HepG2 (cell line): ENCODE results near the gene RPS6KA2. TPM values are rescaled to one million over a fixed set of nuclear protein-coding genes. Genes with fewer than 3 reads are reported as not detected.

Experiments
- ELF3 ChIP-seq: IDR thresholded peaks from 2 replicates; pipeline ENCODE4 v1.6.1; 2016; ENCODE audit warnings: missing genetic modification reagents, missing compliant biosample characterization
- EP300 ChIP-seq, 3 experiments: sonication (generic) in 1 of 3; formaldehyde crosslinking in 1 of 3; IDR thresholded peaks; 2 replicates each; pipeline versions ENCODE4 v1.5.1 to v1.6.1; 2011 to 2020; ENCODE audit warnings: low read depth in 2 of 3, low read length in 2 of 3, borderline replicate concordance in 1 of 3, improper control_type of control experiment in 1 of 3, mild to moderate bottlenecking in 1 of 3, missing genetic modification reagents in 1 of 3, moderate library complexity in 1 of 3
- FOSL2 ChIP-seq: sonication (generic); formaldehyde crosslinking; IDR thresholded peaks from 2 replicates; pipeline ENCODE4 v1.4.0; 2020; ENCODE audit warnings: missing genetic modification reagents
- GPN1 ChIP-seq: sonication (generic); formaldehyde crosslinking; IDR thresholded peaks from 2 replicates; pipeline ENCODE4 v1.5.1; 2020; ENCODE audit warnings: missing genetic modification reagents, borderline replicate concordance
- HMG20A ChIP-seq: IDR thresholded peaks from 2 replicates; pipeline ENCODE4 v1.6.1; 2016; ENCODE audit warnings: borderline replicate concordance
- IKZF1 ChIP-seq: fragments of 450-650 bp; IDR thresholded peaks from 2 replicates; pipeline ENCODE4 v1.7.1; 2016
- KDM3A ChIP-seq: IDR thresholded peaks from 2 replicates; pipeline ENCODE4 v1.6.1; 2018; ENCODE audit warnings: low read depth, missing compliant biosample characterization
- MTF2 ChIP-seq: sonication (generic); formaldehyde crosslinking; IDR thresholded peaks from 2 replicates; pipeline ENCODE4 v1.5.0; 2020; ENCODE audit warnings: missing genetic modification reagents, borderline replicate concordance
- NCOA1 ChIP-seq: sonication (generic); formaldehyde crosslinking; IDR thresholded peaks from 2 replicates; pipeline ENCODE4 v1.9.0; 2021; ENCODE audit warnings: missing genetic modification reagents
- SALL2 ChIP-seq: sonication (generic); formaldehyde crosslinking; IDR thresholded peaks from 2 replicates; pipeline ENCODE4 v1.8.1; 2023; ENCODE audit warnings: mild to moderate bottlenecking, missing genetic modification reagents, inconsistent platforms
- SP5 ChIP-seq: IDR thresholded peaks from 2 replicates; pipeline ENCODE4 v1.6.1; 2016; ENCODE audit warnings: low read depth, borderline replicate concordance
- SYNCRIP ChIP-seq: fragments of 200-400 bp; formaldehyde crosslinking; IDR thresholded peaks from 2 replicates; pipeline ENCODE4 v1.6.1; 2018; ENCODE audit warnings: mild to moderate bottlenecking, low read depth, low read length; ENCODE audit not compliant: insufficient read depth
- ZMAT3 ChIP-seq: sonication (generic); formaldehyde crosslinking; conservative IDR thresholded peaks from 2 replicates; pipeline ENCODE4 v1.7.0; 2021; ENCODE audit warnings: missing genetic modification reagents
- ZNF17 ChIP-seq: sonication (generic); formaldehyde crosslinking; IDR thresholded peaks from 2 replicates; pipeline ENCODE4 v1.5.0; 2020; ENCODE audit warnings: mild to moderate bottlenecking, missing genetic modification reagents
- ZNF260 ChIP-seq: sonication (generic); formaldehyde crosslinking; IDR thresholded peaks from 2 replicates; pipeline ENCODE4 v1.4.0; 2020; ENCODE audit warnings: missing genetic modification reagents, low read depth, mild to moderate bottlenecking, borderline replicate concordance
- ZNF430 ChIP-seq: sonication (generic); formaldehyde crosslinking; IDR thresholded peaks from 2 replicates; pipeline ENCODE4 v1.9.0; 2021; ENCODE audit warnings: mild to moderate bottlenecking, missing genetic modification reagents
- ZNF614 ChIP-seq: IDR thresholded peaks from 2 replicates; pipeline ENCODE4 v1.6.1; 2018; ENCODE audit warnings: missing biosample characterization, missing genetic modification reagents, inconsistent platforms, borderline replicate concordance
- ZNF615 ChIP-seq: sonication (generic); formaldehyde crosslinking; IDR thresholded peaks from 2 replicates; pipeline ENCODE4 v1.5.0; 2020; ENCODE audit warnings: mild to moderate bottlenecking, missing genetic modification reagents, borderline replicate concordance
- ZNF816 ChIP-seq: sonication (generic); formaldehyde crosslinking; IDR thresholded peaks from 2 replicates; pipeline ENCODE4 v1.8.0; 2022; ENCODE audit warnings: missing genetic modification reagents, mild to moderate bottlenecking, borderline replicate concordance
- ZSCAN21 ChIP-seq: sonication (generic); formaldehyde crosslinking; IDR thresholded peaks from 2 replicates; pipeline ENCODE4 v1.8.0; 2022; ENCODE audit warnings: mild to moderate bottlenecking, missing genetic modification reagents, moderate library complexity, borderline replicate concordance
- ZSCAN9 ChIP-seq: IDR thresholded peaks from 2 replicates; pipeline ENCODE4 v1.6.1; 2016; ENCODE audit warnings: borderline replicate concordance
- polyA plus RNA-seq, 8 experiments: library from polyadenylated mRNA; depleted of rRNA in 3 of 8; stranded (reverse) in 7 of 8; unstranded in 1 of 8; fragments of >200 nt; fragmentation: Illumina TruSeq in 4 of 8; extraction: Trizol in 4 of 8; gene quantifications; 2 replicates each; pipeline versions ENCODE4 v1.2.1 to v1.2.3, GENCODE V29; 2011 to 2016; ENCODE audit warnings: low read depth in 4 of 8, missing spikeins in 1 of 8, mixed read lengths in 1 of 8; ENCODE audit not compliant: insufficient read depth in 1 of 8
- total RNA-seq, 5 experiments: library from RNA; depleted of rRNA; stranded (reverse); fragments of >200 nt; fragmentation: Illumina TruSeq; extraction: Trizol; gene quantifications; 2 replicates each; pipeline ENCODE4 v1.2.3, GENCODE V29; 2016; ENCODE audit warnings: low read depth in 1 of 5
- TF ChIP-seq, protein P1 (sequence below): sonication (generic); formaldehyde crosslinking; IDR thresholded peaks from 2 replicates; pipeline ENCODE4 v1.8.0; 2022; ENCODE audit warnings: missing genetic modification reagents, low read depth, mild to moderate bottlenecking, borderline replicate concordance
- TF ChIP-seq, protein P2 (sequence below): IDR thresholded peaks from 2 replicates; pipeline ENCODE4 v1.4.0; 2020; ENCODE audit warnings: mild to moderate bottlenecking, missing genetic modification reagents
- TF ChIP-seq, protein P3 (sequence below): sonication (generic); formaldehyde crosslinking; IDR thresholded peaks from 2 replicates; pipeline ENCODE4 v1.9.0; 2021; ENCODE audit warnings: missing genetic modification reagents, mild to moderate bottlenecking, borderline replicate concordance

The RPS6KA2 gene
- total and polyA plus RNA-seq, 2 of the 13 experiments (the other 11 are each of a cell fraction or from before 2014, with no cell fraction given): 0.22 to 0.38 TPM

DNA sequence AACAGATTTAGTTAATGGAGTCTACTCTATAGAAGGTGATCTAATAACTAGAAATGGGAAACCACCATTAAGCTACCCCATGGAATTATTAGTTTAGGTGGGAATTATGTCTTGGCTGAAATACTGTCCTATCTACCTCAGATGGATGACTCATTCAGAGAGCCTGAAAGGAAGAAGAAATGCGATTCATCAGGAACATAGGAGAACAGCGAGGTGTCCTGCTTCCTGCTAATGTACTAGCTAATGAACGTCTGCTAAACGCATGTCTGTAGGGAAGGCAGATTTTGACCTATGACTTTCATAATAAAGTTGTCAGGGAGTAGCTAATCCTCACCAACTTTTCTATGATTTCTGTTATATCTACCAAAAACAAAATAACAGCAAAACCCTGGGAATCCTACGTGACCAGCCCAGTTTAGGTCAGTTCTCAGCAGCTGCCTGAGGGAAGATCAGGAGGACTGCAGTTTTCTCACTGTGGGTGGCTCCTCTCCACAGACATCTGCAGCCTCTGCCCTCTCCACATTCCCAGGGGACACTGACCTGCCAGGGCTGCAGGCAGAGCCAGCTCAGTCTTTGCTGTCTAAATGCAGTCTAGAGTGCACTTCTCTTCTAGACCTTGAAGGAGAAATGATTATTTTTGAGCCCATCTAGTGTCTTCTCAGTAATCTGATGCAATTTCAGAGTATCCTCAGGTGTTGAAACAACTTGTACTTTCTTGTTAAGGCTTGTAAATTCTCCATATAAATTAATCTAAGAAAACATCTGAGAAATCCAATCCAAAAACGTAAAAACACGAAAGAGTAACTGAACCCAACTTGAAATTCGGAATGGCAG is 266.6 kb downstream of the RPS6KA2 start (continued):
- TF ChIP-seq IKZF1 (no peak), ZMAT3 (CRISPR knock-in tag) (no peak), NCOA1 (no peak), FOSL2 (CRISPR knock-in tag) (peak; percentile 68), ZNF816 (CRISPR knock-in tag) (no peak), MTF2 (CRISPR knock-in tag) (no peak), KDM3A (CRISPR knock-in tag) (peak; percentile 3; the same call in 1 of the 2 replicates), EP300 (IDR thresholded peaks at IDR 0.05; ENCODE audit: low read depth in 2 of 2, low read length in 2 of 2) (no peak), EP300 (CRISPR knock-in tag; IDR thresholded peaks at IDR 0.05; ENCODE audit: borderline replicate concordance) (no peak), HMG20A (CRISPR knock-in tag) (no peak), SALL2 (CRISPR knock-in tag) (no peak), GPN1 (no peak), ZNF615 (CRISPR knock-in tag) (no peak), ELF3 (CRISPR knock-in tag) (peak; percentile 67), SYNCRIP (no peak), SP5 (CRISPR knock-in tag) (peak; percentile 5; the same call in 1 of the 2 replicates), ZNF430 (CRISPR knock-in tag) (no peak), ZSCAN9 (no peak), ZNF614 (CRISPR knock-in tag) (no peak), ZNF17 (CRISPR knock-in tag) (peak; percentile 34; the same call in 1 of the 2 replicates), ZSCAN21 (CRISPR knock-in tag) (no peak), ZNF260 (CRISPR knock-in tag) (no peak)
- TF ChIP-seq, protein P1, sequence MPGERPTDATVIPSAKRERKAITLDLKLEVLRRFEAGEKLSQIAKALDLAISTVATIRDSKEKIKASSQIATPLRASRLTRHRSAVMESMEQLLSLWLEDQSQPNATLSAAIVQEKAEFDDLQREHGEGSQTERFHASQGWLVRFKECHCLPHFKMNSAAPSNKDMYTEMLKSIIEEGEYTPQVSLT: no peak
- TF ChIP-seq, protein P2, sequence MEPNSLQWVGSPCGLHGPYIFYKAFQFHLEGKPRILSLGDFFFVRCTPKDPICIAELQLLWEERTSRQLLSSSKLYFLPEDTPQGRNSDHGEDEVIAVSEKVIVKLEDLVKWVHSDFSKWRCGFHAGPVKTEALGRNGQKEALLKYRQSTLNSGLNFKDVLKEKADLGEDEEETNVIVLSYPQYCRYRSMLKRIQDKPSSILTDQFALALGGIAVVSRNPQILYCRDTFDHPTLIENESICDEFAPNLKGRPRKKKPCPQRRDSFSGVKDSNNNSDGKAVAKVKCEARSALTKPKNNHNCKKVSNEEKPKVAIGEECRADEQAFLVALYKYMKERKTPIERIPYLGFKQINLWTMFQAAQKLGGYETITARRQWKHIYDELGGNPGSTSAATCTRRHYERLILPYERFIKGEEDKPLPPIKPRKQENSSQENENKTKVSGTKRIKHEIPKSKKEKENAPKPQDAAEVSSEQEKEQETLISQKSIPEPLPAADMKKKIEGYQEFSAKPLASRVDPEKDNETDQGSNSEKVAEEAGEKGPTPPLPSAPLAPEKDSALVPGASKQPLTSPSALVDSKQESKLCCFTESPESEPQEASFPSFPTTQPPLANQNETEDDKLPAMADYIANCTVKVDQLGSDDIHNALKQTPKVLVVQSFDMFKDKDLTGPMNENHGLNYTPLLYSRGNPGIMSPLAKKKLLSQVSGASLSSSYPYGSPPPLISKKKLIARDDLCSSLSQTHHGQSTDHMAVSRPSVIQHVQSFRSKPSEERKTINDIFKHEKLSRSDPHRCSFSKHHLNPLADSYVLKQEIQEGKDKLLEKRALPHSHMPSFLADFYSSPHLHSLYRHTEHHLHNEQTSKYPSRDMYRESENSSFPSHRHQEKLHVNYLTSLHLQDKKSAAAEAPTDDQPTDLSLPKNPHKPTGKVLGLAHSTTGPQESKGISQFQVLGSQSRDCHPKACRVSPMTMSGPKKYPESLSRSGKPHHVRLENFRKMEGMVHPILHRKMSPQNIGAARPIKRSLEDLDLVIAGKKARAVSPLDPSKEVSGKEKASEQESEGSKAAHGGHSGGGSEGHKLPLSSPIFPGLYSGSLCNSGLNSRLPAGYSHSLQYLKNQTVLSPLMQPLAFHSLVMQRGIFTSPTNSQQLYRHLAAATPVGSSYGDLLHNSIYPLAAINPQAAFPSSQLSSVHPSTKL (CRISPR knock-in tag): no peak
- TF ChIP-seq, protein P3, sequence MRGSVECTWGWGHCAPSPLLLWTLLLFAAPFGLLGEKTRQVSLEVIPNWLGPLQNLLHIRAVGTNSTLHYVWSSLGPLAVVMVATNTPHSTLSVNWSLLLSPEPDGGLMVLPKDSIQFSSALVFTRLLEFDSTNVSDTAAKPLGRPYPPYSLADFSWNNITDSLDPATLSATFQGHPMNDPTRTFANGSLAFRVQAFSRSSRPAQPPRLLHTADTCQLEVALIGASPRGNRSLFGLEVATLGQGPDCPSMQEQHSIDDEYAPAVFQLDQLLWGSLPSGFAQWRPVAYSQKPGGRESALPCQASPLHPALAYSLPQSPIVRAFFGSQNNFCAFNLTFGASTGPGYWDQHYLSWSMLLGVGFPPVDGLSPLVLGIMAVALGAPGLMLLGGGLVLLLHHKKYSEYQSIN (CRISPR knock-in tag): no peak
